ENCODE measurements around the gene CCDC13. TPM values are rescaled to one million over a fixed set of nuclear protein-coding genes. Genes with fewer than 3 reads are reported as not detected.

The CCDC13 gene
- total RNA-seq, 1 donor from 2014 or later: 1.3 TPM

GRCh38 chr3:42755681-42756578 lies 17.1 kb downstream of the CCDC13 start:
- peak; percentile 26 for DNase-seq (ENCODE audit: low spot score)

GRCh38 chr3:42753757-42754156 lies 19.3 kb downstream of the CCDC13 start:
- peak; percentile 22 for DNase-seq (ENCODE audit: low spot score)

GRCh38 chr3:42752961-42753360 lies 20.1 kb downstream of the CCDC13 start:
- no peak for DNase-seq (ENCODE audit: low spot score)

DNA sequence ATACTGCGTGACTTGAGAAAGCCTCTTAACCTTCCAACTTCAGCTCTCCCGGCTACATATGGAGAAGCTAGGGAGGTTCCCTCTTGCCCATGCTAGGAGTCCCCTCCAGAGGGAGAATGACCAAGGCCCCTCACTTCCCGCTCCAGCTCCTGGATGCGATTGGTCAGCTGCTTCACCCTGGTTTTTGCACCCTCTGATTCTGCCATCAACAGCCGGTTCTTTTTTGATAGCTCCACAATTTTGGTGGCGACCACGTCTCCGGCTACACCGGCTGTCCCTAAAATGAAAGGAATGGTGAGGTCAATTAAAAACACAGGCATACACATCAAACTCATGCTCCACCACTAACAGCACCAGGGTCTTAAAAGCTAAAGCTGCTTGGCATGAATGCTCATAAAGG lies 20.6 kb downstream of the CCDC13 start:
- DNase-seq (ENCODE audit: low spot score): peak; percentile 78

- peak; percentile 82 for DNase-seq (ENCODE audit: low spot score)
These were observed 21.4 kb downstream of the CCDC13 start for GRCh38 chr3:42751609-42752008.

DNA sequence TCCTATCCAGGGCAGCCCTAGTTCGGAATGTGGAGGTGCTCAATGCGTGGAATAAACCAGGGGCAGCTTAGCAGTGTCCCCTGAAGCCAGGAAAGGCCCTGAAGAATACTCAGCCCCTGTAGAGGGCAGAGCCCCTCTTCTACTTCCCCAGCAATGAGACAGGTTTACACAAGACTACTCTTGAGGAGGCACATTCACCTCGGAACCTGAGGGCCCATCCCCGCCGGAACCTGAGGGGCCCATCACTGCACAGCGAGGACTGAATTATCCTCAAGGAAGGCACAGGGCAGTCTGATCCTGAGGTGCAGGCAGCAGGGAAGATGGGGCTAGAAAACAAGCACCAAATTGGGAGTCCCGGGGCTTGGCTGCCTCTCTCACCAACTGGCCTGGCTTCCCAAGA lies 22.2 kb downstream of the CCDC13 start:
- DNase-seq (ENCODE audit: low spot score): peak; percentile 53

GRCh38 chr3:42749753-42750231 lies 23.3 kb downstream of the CCDC13 start:
- peak; percentile 43 for DNase-seq (ENCODE audit: low spot score)

DNA sequence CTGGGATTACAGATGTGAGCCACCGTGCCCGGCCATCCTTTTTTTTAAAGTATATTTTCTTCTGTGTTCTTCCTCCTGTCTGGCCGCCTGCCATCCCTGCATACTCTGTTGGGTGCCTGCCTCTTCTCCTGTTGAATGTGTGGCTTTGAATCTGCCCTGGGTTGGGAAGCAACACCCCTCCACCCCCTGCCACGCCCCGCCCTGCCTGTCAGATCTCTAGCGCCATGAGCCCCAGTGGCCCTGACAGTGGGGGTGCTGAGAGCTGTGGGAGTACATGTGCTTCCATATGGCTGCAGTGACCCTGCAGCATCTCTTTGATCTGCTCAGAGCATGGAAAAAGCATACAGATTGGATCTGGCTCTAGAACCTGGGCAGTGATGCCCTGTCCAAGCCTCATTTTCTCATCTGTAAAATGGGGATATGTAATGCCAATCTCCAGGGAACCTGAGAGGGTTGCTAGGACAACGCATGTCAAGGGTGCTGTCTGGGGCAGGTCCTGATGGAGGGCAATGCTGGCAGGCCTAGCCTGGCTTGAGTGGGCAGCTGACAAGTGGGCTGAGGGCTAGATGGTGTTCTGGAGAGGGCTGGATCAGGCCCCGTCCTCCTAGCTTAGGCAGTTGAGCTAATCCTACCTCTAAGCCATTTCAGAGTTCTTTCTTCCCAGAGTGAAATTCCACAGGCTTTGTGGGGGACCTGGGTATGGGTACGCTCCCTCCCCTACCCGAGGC lies 23.9 kb downstream of the CCDC13 start:
- DNase-seq (ENCODE audit: low spot score): peak; percentile 49

DNA sequence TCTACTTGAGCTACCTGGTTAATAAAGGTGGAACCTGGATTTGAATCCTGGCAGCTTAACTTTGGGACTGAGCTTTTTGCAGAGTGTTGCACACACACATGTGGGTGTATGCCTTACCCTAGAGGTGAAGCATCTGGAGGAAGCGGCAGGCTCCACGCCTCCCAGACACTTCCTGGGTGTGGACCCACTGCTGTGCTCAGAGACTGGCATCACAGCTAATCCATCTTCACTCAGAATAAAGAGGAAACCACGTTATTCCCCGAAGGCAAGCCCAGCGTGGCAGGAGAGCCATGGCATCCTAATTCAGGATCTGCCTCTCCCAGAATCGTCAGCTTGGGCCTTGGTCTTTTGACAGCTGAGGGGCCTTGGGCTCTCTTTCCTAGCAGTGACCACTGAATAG lies 25.5 kb downstream of the CCDC13 start:
- peak; percentile 67 for DNase-seq (ENCODE audit: low spot score)

GRCh38 chr3:42746455-42747450 lies 26.3 kb downstream of the CCDC13 start:
- peak; percentile 83 for DNase-seq (ENCODE audit: low spot score)

DNA sequence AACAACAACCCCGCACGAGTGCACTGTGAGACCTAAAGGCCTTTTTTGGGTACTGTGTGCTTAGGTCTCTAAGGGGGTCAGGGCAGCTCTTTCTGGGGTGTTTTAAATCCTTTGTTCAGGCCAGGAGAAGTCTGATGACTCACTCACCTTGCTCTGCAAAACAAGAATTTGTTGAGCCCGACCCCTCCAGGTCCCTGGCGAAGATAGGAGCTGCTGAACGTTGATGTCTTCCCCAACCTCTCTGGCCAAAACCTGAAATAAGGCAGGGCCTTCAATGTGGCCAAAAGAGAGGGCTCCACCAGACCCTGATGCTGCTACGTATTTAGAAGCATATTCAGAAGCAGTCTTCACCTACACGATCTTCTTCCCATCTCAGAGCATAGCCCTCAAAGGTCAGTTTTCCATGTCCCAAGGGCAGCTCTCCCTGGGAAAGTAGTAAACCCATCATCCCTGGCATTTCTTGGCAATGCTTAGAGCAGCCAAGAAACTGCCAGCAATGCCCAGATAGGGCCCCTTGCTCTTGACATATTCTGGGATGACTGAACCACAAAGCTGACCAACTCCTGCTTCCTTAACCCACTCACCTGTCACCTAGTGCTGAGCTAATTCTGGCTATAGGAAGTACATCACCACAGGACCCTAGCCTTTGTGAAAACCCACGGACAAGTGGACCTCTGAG lies 27.1 kb downstream of the CCDC13 start:
- peak; percentile 49 for DNase-seq (ENCODE audit: low spot score)

DNA sequence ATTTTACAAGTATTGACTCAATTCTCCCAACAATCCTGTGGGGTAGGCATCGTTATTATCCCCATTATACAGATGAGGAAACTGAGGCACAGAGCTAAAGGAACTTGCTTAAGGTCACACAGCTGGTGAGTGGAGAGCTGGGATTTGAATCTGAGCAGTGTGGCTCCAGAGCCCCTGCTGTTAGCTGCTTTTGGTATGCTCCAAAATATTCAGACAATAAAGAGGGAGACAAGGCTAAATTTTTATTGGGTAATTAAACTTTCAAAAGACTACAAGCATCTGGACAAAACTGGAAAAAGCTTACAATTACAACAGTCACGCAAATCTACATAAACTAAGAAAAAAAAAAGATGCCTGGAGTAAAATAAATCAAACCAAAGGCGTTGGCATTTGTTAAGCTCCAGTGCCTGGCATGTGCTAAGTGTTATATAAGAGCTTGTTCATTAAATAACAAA lies 27.7 kb downstream of the CCDC13 start:
- DNase-seq (ENCODE audit: low spot score): no peak

DNA sequence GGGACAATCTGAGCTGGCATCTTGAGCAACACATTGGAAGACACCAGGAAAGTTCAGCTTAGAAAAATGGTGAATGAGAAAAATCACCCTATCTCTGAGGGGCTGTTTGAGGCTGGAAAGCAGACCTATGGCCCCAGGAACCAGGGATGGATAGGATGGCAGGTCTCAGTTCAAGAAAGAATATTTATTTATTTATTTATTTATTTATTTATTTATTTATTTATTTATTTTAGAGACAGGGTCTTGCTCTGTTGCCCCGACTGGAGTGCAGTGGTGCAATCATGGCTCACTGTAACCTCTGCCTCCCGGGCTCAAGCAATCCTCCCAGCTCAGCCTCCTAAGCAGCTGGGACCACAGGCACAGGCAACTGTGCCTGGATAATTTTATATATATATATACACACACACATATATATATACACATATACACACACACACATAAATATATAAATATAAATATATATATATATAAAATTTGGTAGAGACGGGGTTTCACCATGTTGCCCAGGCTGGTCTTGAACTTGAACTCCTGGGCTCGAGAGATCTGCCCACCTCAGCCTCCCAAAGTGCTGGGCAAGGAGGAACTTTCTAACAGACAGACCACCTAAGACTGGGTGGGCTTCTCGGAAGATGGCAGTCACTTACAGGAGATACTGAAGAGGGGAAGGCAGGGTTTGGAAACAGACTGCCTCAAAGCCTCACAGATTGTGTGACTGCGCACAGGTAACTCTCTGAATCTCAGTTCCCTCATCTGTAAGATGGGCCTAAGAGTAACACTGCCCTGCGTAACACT lies 29.7 kb downstream of the CCDC13 start:
- no peak for DNase-seq (ENCODE audit: low spot score)

- peak; percentile 83 for DNase-seq (ENCODE audit: low spot score)
These were observed 30.4 kb downstream of the CCDC13 start for GRCh38 chr3:42742688-42743087.

GRCh38 chr3:42742259-42742658 lies 30.8 kb downstream of the CCDC13 start:
- peak; percentile 69 for DNase-seq (ENCODE audit: low spot score)

DNA sequence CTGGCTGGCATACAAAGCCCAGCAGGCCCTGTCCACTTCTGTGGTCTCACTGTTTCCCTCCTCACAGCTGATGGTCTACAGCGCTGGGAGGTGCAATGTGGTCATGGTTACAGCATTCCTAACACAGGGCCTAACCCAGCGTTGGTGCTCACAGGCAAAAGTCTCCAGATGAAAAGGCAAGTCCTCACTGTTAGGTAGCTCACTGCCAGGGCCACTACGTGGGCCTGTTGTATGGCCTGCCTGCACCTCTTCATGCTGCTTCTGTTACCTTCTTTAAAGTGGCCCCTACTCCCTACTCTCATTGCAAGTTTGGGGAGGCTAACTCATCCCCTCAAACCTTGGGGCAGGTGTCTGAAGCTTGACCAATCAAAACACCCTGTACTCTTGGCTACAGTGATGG lies 31.3 kb downstream of the CCDC13 start:
- DNase-seq (ENCODE audit: low spot score): no peak

DNA sequence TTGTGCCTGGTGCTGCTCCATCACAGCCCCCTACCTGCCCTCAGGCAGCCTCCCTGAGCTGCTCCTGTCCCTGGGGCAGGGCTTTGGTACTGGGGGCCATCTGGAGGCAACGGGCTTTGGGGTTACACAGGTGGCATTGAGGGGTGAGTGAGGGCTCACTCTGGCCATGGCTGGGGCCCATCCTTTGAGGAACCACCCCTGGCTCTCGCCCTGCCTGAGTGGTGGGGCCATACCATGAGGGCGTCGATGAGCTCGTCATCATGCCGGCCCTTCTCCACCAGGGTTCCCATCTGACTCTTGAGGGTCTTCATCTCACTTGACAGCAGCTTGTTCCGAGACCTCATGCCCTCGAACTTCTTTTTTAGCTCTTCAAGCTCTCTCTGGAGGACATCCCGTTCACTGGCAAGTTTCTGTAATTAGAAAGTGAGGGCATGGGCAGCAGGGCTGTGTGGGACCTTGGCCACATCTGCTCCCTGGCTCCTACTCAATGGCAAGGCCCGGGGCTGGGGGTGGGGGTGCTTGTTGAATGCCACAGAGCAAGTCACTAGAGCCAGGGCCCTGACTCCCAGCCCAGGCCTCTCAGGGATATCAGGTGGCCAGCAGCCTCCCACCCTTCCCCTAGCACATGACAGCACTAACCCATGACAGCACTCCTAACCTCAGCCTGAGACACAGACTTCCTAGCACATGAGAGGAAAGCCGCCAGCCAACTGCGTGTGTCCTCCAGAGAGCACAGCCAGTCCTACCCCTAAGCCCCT lies 33.5 kb downstream of the CCDC13 start:
- no peak for DNase-seq (ENCODE audit: low spot score)

- DNase-seq (ENCODE audit: low spot score): no peak
These were observed 36.5 kb downstream of the CCDC13 start for GRCh38 chr3:42736531-42736930.

- DNase-seq (ENCODE audit: low spot score): no peak
These were observed 37.0 kb downstream of the CCDC13 start for GRCh38 chr3:42736081-42736480.

Measured in mesenteric fat pad (tissue), 1 donor.